T-cell (primary cell): ENCODE measurements around the gene CTDP1. TPM values are rescaled to one million over a fixed set of nuclear protein-coding genes. Genes with fewer than 3 reads are reported as not detected.
"Not testable (repeated sequence)": the region's sequence is repeated elsewhere in the genome, so short reads cannot be mapped to it uniquely, and the experiment has no call there.

Experiments used
- ATAC-seq, 4 experiments: fragments of 200-7000 bp in 3 of 4; fragments of 150-1000 bp in 1 of 4; cut with Tn5 transposase; replicated peaks in 1 of 4; 1 replicate in 3 of 4; 2 replicates in 1 of 4; pipeline ENCODE4 v1.10.0; 2021; ENCODE audit warnings: moderate library complexity in 3 of 4, mild to moderate bottlenecking in 2 of 4, moderate number of reproducible peaks in 1 of 4
- CTCF ChIA-PET, 2 donors: fragments of 300-600 bp; sonication (Branson Sonifier 250); formaldehyde crosslinking; loops; one replicate each; lab custom pipeline; 2022; ENCODE audit warnings: antibody characterized with exemption in 2 of 2; lab: Charles Lee
- POLR2A ChIA-PET, 2 donors: fragments of 300-600 bp; sonication (Branson Sonifier 250); formaldehyde crosslinking; loops; one replicate each; lab custom pipeline; 2022; ENCODE audit warnings: antibody characterized with exemption in 2 of 2; lab: Charles Lee
- DNase-seq, 35 experiments: peaks; one replicate each; pipeline versions ENCODE4 v3.0.0 to v3.0.0-alpha.2; 2013 to 2023
- H3K27ac ChIP-seq: one replicate; pipeline ENCODE4 v1.5.1; 2013; ENCODE audit warnings: low read length
- H3K27me3 ChIP-seq, 2 experiments: replicated peaks in 1 of 2; 1 replicate in 1 of 2; 2 replicates in 1 of 2; pipeline versions ENCODE4 v1.6.1 to v1.7.0; 2013; ENCODE audit warnings: low read length in 1 of 2, mixed read lengths in 1 of 2; ENCODE audit not compliant: control insufficient read depth in 2 of 2, insufficient read depth in 2 of 2; ENCODE audit errors: extremely low read depth in 1 of 2
- H3K36me3 ChIP-seq, 2 donors: 1 replicate in 1 of 2; 2 replicates in 1 of 2; pipeline versions ENCODE4 v1.6.1 to v1.7.0; 2013; ENCODE audit warnings: low read length in 1 of 2; ENCODE audit not compliant: control insufficient read depth in 2 of 2, insufficient read depth in 1 of 2; ENCODE audit errors: extremely low read depth in 1 of 2
- H3K4me1 ChIP-seq, 2 experiments: 1 replicate in 1 of 2; 2 replicates in 1 of 2; pipeline versions ENCODE4 v1.6.1 to v1.7.0; 2013; ENCODE audit warnings: low read length in 2 of 2, mixed read lengths in 1 of 2; ENCODE audit not compliant: insufficient read depth in 2 of 2, control insufficient read depth in 1 of 2; ENCODE audit errors: extremely low read depth in 1 of 2
- H3K4me3 ChIP-seq, 2 donors: 1 replicate in 1 of 2; 2 replicates in 1 of 2; pipeline versions ENCODE4 v1.5.1 to v1.7.0; 2013; ENCODE audit warnings: mild to moderate bottlenecking in 2 of 2, low read length in 1 of 2, moderate library complexity in 1 of 2; ENCODE audit not compliant: control insufficient read depth in 1 of 2; ENCODE audit errors: extremely low read depth in 1 of 2
- H3K9me3 ChIP-seq: 2 replicates; pipeline ENCODE4 v1.7.0; 2013
- H3K27ac Mint-ChIP-seq, 2 donors: one replicate each; pipeline ENCODE4 v1.8.0; 2020 to 2021; ENCODE audit warnings: mild to moderate bottlenecking in 2 of 2, mixed read lengths in 2 of 2
- H3K27me3 Mint-ChIP-seq, 2 donors: one replicate each; pipeline ENCODE4 v1.8.0; 2021 to 2022; ENCODE audit warnings: mixed read lengths in 2 of 2
- H3K36me3 Mint-ChIP-seq: one replicate; pipeline ENCODE4 v1.8.0; 2021; ENCODE audit warnings: mixed read lengths
- H3K4me1 Mint-ChIP-seq, 3 donors: one replicate each; pipeline ENCODE4 v1.8.0; 2020 to 2022; ENCODE audit warnings: mixed read lengths in 3 of 3, mild to moderate bottlenecking in 1 of 3
- H3K4me3 Mint-ChIP-seq, 3 donors: one replicate each; pipeline ENCODE4 v1.8.0; 2020 to 2022; ENCODE audit warnings: mild to moderate bottlenecking in 3 of 3, mixed read lengths in 3 of 3, moderate library complexity in 3 of 3
- H3K9me3 Mint-ChIP-seq, 3 donors: one replicate each; pipeline ENCODE4 v1.8.0; 2020 to 2022; ENCODE audit warnings: mixed read lengths in 3 of 3
- WGBS: methylation state at CpG from one replicate; pipeline ENCODE4 v1.1.5; 2013; ENCODE audit warnings: missing lambda C conversion rate; ENCODE audit not compliant: insufficient coverage; 5-methylcytosine and 5-hydroxymethylcytosine counted together
- total RNA-seq, 35 experiments: library from RNA in 6 of 35; stranded (reverse) in 6 of 35; fragments of 120-200 nt in 1 of 35; gene quantifications; one replicate each; pipeline versions ENCODE4 v1.2.1 to v1.2.4 and lab custom pipeline; 2013 to 2026

CTDP1 gene
- total RNA-seq, 5 donors from 2014 or later (not counting 1 experiment from before 2014, with no cell fraction given): 46.3 to 78.0 (median 49.4) TPM

GRCh38 chr18:79751918-79752578 is 72.4 kb downstream of the CTDP1 start:
- H3K9me3 ChIP-seq, H3K9me3 Mint-ChIP-seq, DNase-seq, H3K4me1 Mint-ChIP-seq, H3K27ac Mint-ChIP-seq, H3K27me3 Mint-ChIP-seq, H3K4me1 ChIP-seq, H3K27ac ChIP-seq, H3K4me3 Mint-ChIP-seq, H3K27me3 ChIP-seq, H3K4me3 ChIP-seq, POLR2A ChIA-PET, CTCF ChIA-PET, ATAC-seq: not testable (repeated sequence)
- WGBS: 100% methylated on average over 10 of the region's 20 CpGs
- H3K36me3 Mint-ChIP-seq: peaks cover 58% of the 10 kb centered on the region
- H3K36me3 ChIP-seq: peaks cover 36 to 56% of the 10 kb centered on the region in 2 donors

GRCh38 chr18:79752946-79753345 is 73.3 kb downstream of the CTDP1 start:
- CTCF ChIA-PET, POLR2A ChIA-PET, H3K4me1 ChIP-seq, H3K27me3 Mint-ChIP-seq, H3K27ac Mint-ChIP-seq, H3K27ac ChIP-seq, H3K27me3 ChIP-seq, ATAC-seq, DNase-seq, H3K4me3 Mint-ChIP-seq, H3K9me3 ChIP-seq, H3K4me3 ChIP-seq, H3K4me1 Mint-ChIP-seq: not testable (repeated sequence)
- H3K36me3 ChIP-seq: peaks cover 29 to 47% of the 10 kb centered on the region in 2 donors
- WGBS: no CpG with 5 or more reads among the region's 8 CpGs
- H3K36me3 Mint-ChIP-seq: peaks cover 60% of the 10 kb centered on the region
- H3K9me3 Mint-ChIP-seq: peaks cover 0 to 16% (median 14%) of the 10 kb centered on the region in 3 donors

GRCh38 chr18:79753391-79753851 is 73.8 kb downstream of the CTDP1 start:
- Histone ChIP-seq H3K4me3 (no peak overlapping the region), H3K27ac (no peak overlapping the region), H3K9me3 (no peaks in the 10 kb centered on the region), H3K36me3 (peaks cover 29 to 42% of the 10 kb centered on the region in 2 donors), H3K27me3 (no peaks in the 10 kb centered on the region), H3K4me1 (no peaks in the 10 kb centered on the region)
- ATAC-seq: no peak
- ChIA-PET CTCF (no interaction called here), POLR2A (interaction anchor here in 1 of 2 donors (0.6 kb wide), 1 partner anchor 126 kb away, joined by 3 read pairs; no protein-coding TSS in a partner anchor)
- peaks cover 62% of the 10 kb centered on the region for H3K36me3 Mint-ChIP-seq
- 91% methylated on average over 23 of the region's 27 CpGs for WGBS
- H3K9me3 Mint-ChIP-seq: peaks cover 0 to 20% (median 19%) of the 10 kb centered on the region in 3 donors
- H3K27ac Mint-ChIP-seq: no peak overlapping the region
- no peak for DNase-seq
- H3K27me3 Mint-ChIP-seq: no peaks in the 10 kb centered on the region
- peaks cover 0 to 4% (median 3%) of the 10 kb centered on the region in 3 donors for H3K4me1 Mint-ChIP-seq
- no peak overlapping the region for H3K4me3 Mint-ChIP-seq

- H3K36me3 Mint-ChIP-seq: peaks cover 64% of the 10 kb centered on the region
- DNase-seq (no peak), ATAC-seq (no peak)
- CTCF ChIA-PET: no interaction called here
- H3K27me3 Mint-ChIP-seq: no peaks in the 10 kb centered on the region
- Histone ChIP-seq H3K27me3 (no peaks in the 10 kb centered on the region), H3K4me3 (no peak overlapping the region), H3K36me3 (peaks cover 29 to 38% of the 10 kb centered on the region in 2 donors), H3K4me1 (no peaks in the 10 kb centered on the region), H3K9me3 (peaks cover 6% of the 10 kb centered on the region), H3K27ac (no peak overlapping the region)
- peaks cover 0 to 4% (median 3%) of the 10 kb centered on the region in 3 donors for H3K4me1 Mint-ChIP-seq
- no peak overlapping the region for H3K27ac Mint-ChIP-seq
- H3K4me3 Mint-ChIP-seq: no peak overlapping the region
- POLR2A ChIA-PET: interaction anchor here in 1 of 2 donors (0.6 kb wide), 1 partner anchor 126 kb away, joined by 3 read pairs; no protein-coding TSS in a partner anchor
- H3K9me3 Mint-ChIP-seq: peaks cover 4 to 28% (median 24%) of the 10 kb centered on the region in 3 donors
- 99% methylated on average over 24 of the region's 35 CpGs for WGBS
Observed at GRCh38 chr18:79754022-79754761, 74.6 kb downstream of the CTDP1 start.

GRCh38 chr18:79754831-79755351 is 75.3 kb downstream of the CTDP1 start:
- Histone ChIP-seq H3K36me3 (peaks cover 29 to 38% of the 10 kb centered on the region in 2 donors), H3K4me3 (no peak overlapping the region), H3K9me3 (peaks cover 6% of the 10 kb centered on the region), H3K27me3 (no peaks in the 10 kb centered on the region), H3K27ac (no peak overlapping the region), H3K4me1 (no peaks in the 10 kb centered on the region)
- Mint-ChIP-seq H3K4me1 (peaks cover 0 to 3% (median under 1%) of the 10 kb centered on the region in 3 donors), H3K9me3 (peaks cover 7 to 33% (median 30%) of the 10 kb centered on the region in 3 donors), H3K27ac (no peak overlapping the region), H3K4me3 (no peak overlapping the region), H3K36me3 (peaks cover 61% of the 10 kb centered on the region), H3K27me3 (no peaks in the 10 kb centered on the region)
- DNase-seq (no peak), ATAC-seq (no peak)
- POLR2A ChIA-PET: no interaction called here
- WGBS: 99% methylated on average over 14 of the region's 27 CpGs
- CTCF ChIA-PET: no interaction called here

- H3K4me3 Mint-ChIP-seq: no peak overlapping the region
- H3K36me3 Mint-ChIP-seq: peaks cover 62% of the 10 kb centered on the region
- peaks cover 7 to 36% (median 35%) of the 10 kb centered on the region in 3 donors for H3K9me3 Mint-ChIP-seq
- Histone ChIP-seq H3K9me3 (peaks cover 6% of the 10 kb centered on the region), H3K4me3 (no peak overlapping the region), H3K4me1 (no peaks in the 10 kb centered on the region), H3K27ac (no peak overlapping the region), H3K36me3 (peaks cover 29 to 35% of the 10 kb centered on the region in 2 donors), H3K27me3 (no peaks in the 10 kb centered on the region)
- peaks cover 0 to 3% (median 0%) of the 10 kb centered on the region in 3 donors for H3K4me1 Mint-ChIP-seq
- POLR2A ChIA-PET: no interaction called here
- DNase-seq (no peak), ATAC-seq (no peak)
- H3K27me3 Mint-ChIP-seq: no peaks in the 10 kb centered on the region
- CTCF ChIA-PET: no interaction called here
- H3K27ac Mint-ChIP-seq: no peak overlapping the region
- 98% methylated on average over 26 of the region's 31 CpGs for WGBS
Observed at GRCh38 chr18:79755496-79756142, 76.0 kb downstream of the CTDP1 start.
